ELF-1 (cell line): ENCODE measurements around the gene PRADC1.

ENCODE experiments used
- DNase-seq: peaks from one replicate; pipeline ENCODE4 v3.0.0-alpha.2; 2016; ENCODE audit warnings: low read depth, low spot score

Gene PRADC1

GRCh38 chr2:73258913-73259215 is 25.8 kb upstream of the PRADC1 start:
- DNase-seq, result no peak

- no peak for DNase-seq
These were observed 25.3 kb upstream of the PRADC1 start for GRCh38 chr2:73258186-73258912.

- no peak for DNase-seq
These were observed 24.5 kb upstream of the PRADC1 start for GRCh38 chr2:73257425-73258125.

GRCh38 chr2:73257021-73257420 is 24.0 kb upstream of the PRADC1 start:
- DNase-seq, result no peak

GRCh38 chr2:73256618-73256922 is 23.5 kb upstream of the PRADC1 start:
- DNase-seq, result no peak

- DNase-seq, result no peak
These were observed 23.0 kb upstream of the PRADC1 start for GRCh38 chr2:73255907-73256617.

- DNase-seq, result no peak
These were observed 22.1 kb upstream of the PRADC1 start for GRCh38 chr2:73255007-73255644.

GRCh38 chr2:73254343-73255006 is 21.4 kb upstream of the PRADC1 start:
- no peak for DNase-seq

GRCh38 chr2:73253901-73254300 is 20.9 kb upstream of the PRADC1 start:
- DNase-seq, result no peak

GRCh38 chr2:73253400-73253799 is 20.4 kb upstream of the PRADC1 start:
- no peak for DNase-seq

GRCh38 chr2:73252238-73253027 is 19.4 kb upstream of the PRADC1 start:
- DNase-seq, result no peak

- DNase-seq, result no peak
These were observed 18.1 kb upstream of the PRADC1 start for GRCh38 chr2:73250872-73251846.

- DNase-seq, result no peak
These were observed 16.6 kb upstream of the PRADC1 start for GRCh38 chr2:73249636-73250035.

GRCh38 chr2:73246850-73247249 is 13.8 kb upstream of the PRADC1 start:
- no peak for DNase-seq

- no peak for DNase-seq
These were observed 11.5 kb upstream of the PRADC1 start for GRCh38 chr2:73244580-73244979.

- peak; percentile 79 for DNase-seq
These were observed 11.0 kb upstream of the PRADC1 start for GRCh38 chr2:73243884-73244570.

- no peak for DNase-seq
These were observed 6.7 kb upstream of the PRADC1 start for GRCh38 chr2:73239776-73240175.

GRCh38 chr2:73238976-73239375 is 5.9 kb upstream of the PRADC1 start:
- no peak for DNase-seq

GRCh38 chr2:73238149-73238548 is 5.1 kb upstream of the PRADC1 start:
- DNase-seq, result no peak
